HG03045 (cell line): ENCODE measurements around the gene WNT7B.

Source experiments
- ATAC-seq: cut with Tn5 transposase; IDR thresholded peaks from one replicate; pipeline ENCODE4 v1.9.1; 2021; ENCODE audit warnings: mild to moderate bottlenecking, moderate library complexity; ENCODE audit not compliant: unreplicated experiment

The WNT7B gene

GRCh38 chr22:45879552-45879949 is 97.4 kb downstream of the WNT7B start:
- no peak for ATAC-seq

GRCh38 chr22:45878901-45879551 is 97.9 kb downstream of the WNT7B start:
- no peak for ATAC-seq

GRCh38 chr22:45878051-45878781 is 98.7 kb downstream of the WNT7B start:
- ATAC-seq = no peak

GRCh38 chr22:45877651-45878050 is 99.3 kb downstream of the WNT7B start:
- ATAC-seq = no peak

GRCh38 chr22:45877036-45877380 is 100.0 kb downstream of the WNT7B start:
- ATAC-seq = no peak

GRCh38 chr22:45876136-45877035 is 100.6 kb downstream of the WNT7B start:
- no peak for ATAC-seq

GRCh38 chr22:45872659-45873263 is 104.2 kb downstream of the WNT7B start:
- no peak for ATAC-seq

- ATAC-seq = no peak
Observed at GRCh38 chr22:45871721-45872120, 105.2 kb downstream of the WNT7B start.
